SK-N-SH treated with all-trans-retinoic acid at 6 μM for 48 hours (cell line): Measurements from ENCODE around the gene CPXM2.

ENCODE experiments used
- ATAC-seq: fragments of 200-7000 bp; cut with Tn5 transposase; 3 replicates; pipeline ENCODE4 v1.9.1; 2020; ENCODE audit warnings: mild to moderate bottlenecking, moderate library complexity
- ARNTL ChIP-seq: fragments of 450-650 bp; formaldehyde crosslinking; IDR thresholded peaks from 2 replicates; pipeline ENCODE4 v1.5.0; 2020; ENCODE audit warnings: low read depth, mild to moderate bottlenecking, moderate library complexity, borderline replicate concordance
- BACH2 ChIP-seq: fragments of 250-450 bp; sonication (Bioruptor Pico); IDR thresholded peaks from 2 replicates; pipeline ENCODE4 v1.9.0; 2021; ENCODE audit warnings: mild to moderate bottlenecking, borderline replicate concordance
- ESRRG ChIP-seq: fragments of 250-450 bp; sonication (Bioruptor Pico); IDR thresholded peaks from 2 replicates; pipeline ENCODE4 v1.6.1; 2021; ENCODE audit warnings: mild to moderate bottlenecking
- GLIS3 ChIP-seq: fragments of 250-450 bp; sonication (Bioruptor Pico); IDR thresholded peaks from 2 replicates; pipeline ENCODE4 v1.5.0; 2020; ENCODE audit warnings: mild to moderate bottlenecking, moderate library complexity
- OSR1 ChIP-seq: fragments of 250-450 bp; sonication (Bioruptor Pico); IDR thresholded peaks from 2 replicates; pipeline ENCODE4 v1.8.0; 2022; ENCODE audit warnings: moderate library complexity, mild to moderate bottlenecking, inconsistent platforms
- PPARA ChIP-seq: fragments of 250-450 bp; sonication (Bioruptor Pico); IDR thresholded peaks from 2 replicates; pipeline ENCODE4 v1.5.0; 2020; ENCODE audit warnings: mild to moderate bottlenecking, borderline replicate concordance
- RARB ChIP-seq: fragments of 250-450 bp; sonication (Bioruptor Pico); IDR thresholded peaks from 2 replicates; pipeline ENCODE4 v1.8.0; 2021; ENCODE audit warnings: mild to moderate bottlenecking, moderate library complexity
- SNAI2 ChIP-seq: fragments of 250-450 bp; sonication (Bioruptor Pico); IDR thresholded peaks from 2 replicates; pipeline ENCODE4 v1.5.0; 2020; ENCODE audit warnings: mild to moderate bottlenecking, moderate library complexity
- TCF4 ChIP-seq: fragments of 250-450 bp; sonication (Bioruptor Pico); IDR thresholded peaks from 2 replicates; pipeline ENCODE4 v1.8.0; 2021; ENCODE audit warnings: mild to moderate bottlenecking, moderate library complexity, borderline replicate concordance
- TOX ChIP-seq: fragments of 250-450 bp; sonication (Bioruptor Pico); IDR thresholded peaks from 2 replicates; pipeline ENCODE4 v1.8.0; 2021; ENCODE audit warnings: mild to moderate bottlenecking, moderate library complexity, borderline replicate concordance
- ZC3H10 ChIP-seq: fragments of 250-450 bp; sonication (Bioruptor Pico); IDR thresholded peaks from 2 replicates; pipeline ENCODE4 v1.5.1; 2021; ENCODE audit warnings: mild to moderate bottlenecking, moderate library complexity
- ZFP3 ChIP-seq: fragments of 250-450 bp; sonication (Bioruptor Pico); IDR thresholded peaks from 2 replicates; pipeline ENCODE4 v1.5.0; 2020; ENCODE audit warnings: mild to moderate bottlenecking, moderate library complexity
- ZFP30 ChIP-seq: fragments of 450-650 bp; formaldehyde crosslinking; IDR thresholded peaks from 2 replicates; pipeline ENCODE4 v1.5.0; 2022; ENCODE audit warnings: mild to moderate bottlenecking, moderate library complexity
- ZNF565 ChIP-seq: fragments of 450-650 bp; formaldehyde crosslinking; conservative IDR thresholded peaks from 2 replicates; pipeline ENCODE4 v1.5.0; 2020; ENCODE audit warnings: low read depth, mild to moderate bottlenecking, moderate library complexity
- ZNF70 ChIP-seq: fragments of 450-650 bp; formaldehyde crosslinking; IDR thresholded peaks from 2 replicates; pipeline ENCODE4 v1.5.0; 2020; ENCODE audit warnings: mild to moderate bottlenecking, moderate library complexity
- ZNF8 ChIP-seq: fragments of 450-650 bp; formaldehyde crosslinking; IDR thresholded peaks from 2 replicates; pipeline ENCODE4 v1.5.0; 2020; ENCODE audit warnings: mild to moderate bottlenecking, moderate library complexity
- TF ChIP-seq, protein P1 (sequence below): fragments of 250-450 bp; sonication (Bioruptor Pico); IDR thresholded peaks from 2 replicates; pipeline ENCODE4 v1.5.0; 2020; ENCODE audit warnings: mild to moderate bottlenecking, moderate library complexity
- TF ChIP-seq, protein P2 (sequence below): fragments of 250-450 bp; sonication (Bioruptor Pico); IDR thresholded peaks from 2 replicates; pipeline ENCODE4 v1.5.1; 2020; ENCODE audit warnings: low read depth, mild to moderate bottlenecking, moderate library complexity
- TF ChIP-seq, protein P3 (sequence below): fragments of 250-450 bp; sonication (Bioruptor Pico); IDR thresholded peaks from 2 replicates; pipeline ENCODE4 v1.8.0; 2021; ENCODE audit warnings: low read depth, mild to moderate bottlenecking, moderate library complexity, borderline replicate concordance
- TF ChIP-seq, protein P4 (sequence below): fragments of 250-450 bp; sonication (Bioruptor Pico); IDR thresholded peaks from 2 replicates; pipeline ENCODE4 v1.8.0; 2020; ENCODE audit warnings: mild to moderate bottlenecking, moderate library complexity, borderline replicate concordance
- TF ChIP-seq, protein P5 (sequence below): fragments of 250-450 bp; sonication (Bioruptor Pico); IDR thresholded peaks from 2 replicates; pipeline ENCODE4 v1.5.1; 2021; ENCODE audit warnings: mild to moderate bottlenecking, moderate library complexity

The CPXM2 gene

DNA sequence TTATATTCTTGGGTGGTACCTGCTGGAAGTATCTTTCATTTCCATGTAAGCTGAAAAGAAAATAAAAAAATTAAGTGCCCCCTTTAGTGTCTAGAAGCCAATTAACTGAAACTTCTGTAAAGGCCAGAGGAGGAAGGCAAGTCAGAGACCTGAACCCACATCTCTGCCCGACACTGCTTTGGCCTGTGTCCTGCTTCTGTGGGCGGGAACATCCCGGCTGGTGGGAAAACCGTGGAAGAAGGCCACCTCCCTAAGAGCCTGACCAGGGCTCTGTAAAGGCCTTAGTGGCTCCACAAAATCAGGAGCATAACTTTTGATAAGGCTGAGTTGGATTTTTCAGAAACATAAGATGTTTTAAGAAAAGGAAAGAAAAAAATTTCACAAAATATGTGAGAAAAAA lies 9.4 kb downstream of the CPXM2 start:
- no peak for TF ChIP-seq ZFP3
- TF ChIP-seq, protein P1, sequence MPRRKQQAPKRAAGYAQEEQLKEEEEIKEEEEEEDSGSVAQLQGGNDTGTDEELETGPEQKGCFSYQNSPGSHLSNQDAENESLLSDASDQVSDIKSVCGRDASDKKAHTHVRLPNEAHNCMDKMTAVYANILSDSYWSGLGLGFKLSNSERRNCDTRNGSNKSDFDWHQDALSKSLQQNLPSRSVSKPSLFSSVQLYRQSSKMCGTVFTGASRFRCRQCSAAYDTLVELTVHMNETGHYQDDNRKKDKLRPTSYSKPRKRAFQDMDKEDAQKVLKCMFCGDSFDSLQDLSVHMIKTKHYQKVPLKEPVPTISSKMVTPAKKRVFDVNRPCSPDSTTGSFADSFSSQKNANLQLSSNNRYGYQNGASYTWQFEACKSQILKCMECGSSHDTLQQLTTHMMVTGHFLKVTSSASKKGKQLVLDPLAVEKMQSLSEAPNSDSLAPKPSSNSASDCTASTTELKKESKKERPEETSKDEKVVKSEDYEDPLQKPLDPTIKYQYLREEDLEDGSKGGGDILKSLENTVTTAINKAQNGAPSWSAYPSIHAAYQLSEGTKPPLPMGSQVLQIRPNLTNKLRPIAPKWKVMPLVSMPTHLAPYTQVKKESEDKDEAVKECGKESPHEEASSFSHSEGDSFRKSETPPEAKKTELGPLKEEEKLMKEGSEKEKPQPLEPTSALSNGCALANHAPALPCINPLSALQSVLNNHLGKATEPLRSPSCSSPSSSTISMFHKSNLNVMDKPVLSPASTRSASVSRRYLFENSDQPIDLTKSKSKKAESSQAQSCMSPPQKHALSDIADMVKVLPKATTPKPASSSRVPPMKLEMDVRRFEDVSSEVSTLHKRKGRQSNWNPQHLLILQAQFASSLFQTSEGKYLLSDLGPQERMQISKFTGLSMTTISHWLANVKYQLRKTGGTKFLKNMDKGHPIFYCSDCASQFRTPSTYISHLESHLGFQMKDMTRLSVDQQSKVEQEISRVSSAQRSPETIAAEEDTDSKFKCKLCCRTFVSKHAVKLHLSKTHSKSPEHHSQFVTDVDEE (CRISPR knock-in tag): no peak
- TF ChIP-seq, protein P2, sequence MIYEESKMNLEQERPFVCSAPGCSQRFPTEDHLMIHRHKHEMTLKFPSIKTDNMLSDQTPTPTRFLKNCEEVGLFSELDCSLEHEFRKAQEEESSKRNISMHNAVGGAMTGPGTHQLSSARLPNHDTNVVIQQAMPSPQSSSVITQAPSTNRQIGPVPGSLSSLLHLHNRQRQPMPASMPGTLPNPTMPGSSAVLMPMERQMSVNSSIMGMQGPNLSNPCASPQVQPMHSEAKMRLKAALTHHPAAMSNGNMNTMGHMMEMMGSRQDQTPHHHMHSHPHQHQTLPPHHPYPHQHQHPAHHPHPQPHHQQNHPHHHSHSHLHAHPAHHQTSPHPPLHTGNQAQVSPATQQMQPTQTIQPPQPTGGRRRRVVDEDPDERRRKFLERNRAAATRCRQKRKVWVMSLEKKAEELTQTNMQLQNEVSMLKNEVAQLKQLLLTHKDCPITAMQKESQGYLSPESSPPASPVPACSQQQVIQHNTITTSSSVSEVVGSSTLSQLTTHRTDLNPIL (CRISPR knock-in tag): no peak
- TF ChIP-seq PPARA (CRISPR knock-in tag): no peak
- TF ChIP-seq ZFP30 (CRISPR knock-in tag): no peak
- TF ChIP-seq ZNF8 (CRISPR knock-in tag): no peak
- TF ChIP-seq ZNF565 (CRISPR knock-in tag): no peak
- TF ChIP-seq TCF4: no peak
- no peak for TF ChIP-seq TOX (CRISPR knock-in tag)
- no peak for ATAC-seq

DNA sequence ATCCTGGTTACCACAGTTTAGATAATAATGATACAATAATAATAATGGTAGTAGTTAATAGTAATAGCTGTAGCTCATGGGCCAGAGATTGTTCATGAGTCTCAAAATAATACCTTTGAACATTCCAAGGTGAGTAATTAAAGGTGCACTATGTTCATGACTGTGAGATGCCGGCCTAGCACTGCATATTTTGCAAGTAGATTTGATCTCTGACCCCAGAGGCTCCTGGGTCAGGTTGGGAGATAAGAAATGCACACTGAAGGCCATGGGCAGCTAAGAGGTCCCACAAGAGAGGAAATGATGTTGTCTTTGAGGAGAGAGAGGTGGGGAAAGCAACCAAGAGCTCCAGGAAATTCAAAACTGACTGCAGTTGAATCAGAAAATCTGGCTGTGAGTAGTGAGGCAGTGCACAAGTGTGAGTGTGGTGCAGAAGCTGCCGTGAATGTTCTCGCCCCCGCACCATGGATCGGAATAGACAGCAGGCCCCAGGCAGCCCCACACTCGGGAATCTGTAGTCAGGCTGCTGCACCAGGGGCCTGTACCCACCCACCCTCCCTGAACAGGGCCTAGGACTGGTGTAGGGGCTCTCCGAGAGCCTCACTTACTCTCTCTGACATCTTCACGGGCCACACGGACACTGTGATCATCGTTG lies 11.9 kb downstream of the CPXM2 start:
- no peak for ATAC-seq
- TF ChIP-seq ZNF565 (CRISPR knock-in tag) (no peak), RARB (CRISPR knock-in tag) (no peak), TCF4 (no peak), ZC3H10 (no peak)
- TF ChIP-seq, protein P1 (CRISPR knock-in tag): no peak

- ATAC-seq: no peak
- TF ChIP-seq TCF4: no peak
- TF ChIP-seq ZNF8 (CRISPR knock-in tag): no peak
- no peak for TF ChIP-seq ZC3H10
- TF ChIP-seq ARNTL (CRISPR knock-in tag): no peak
- TF ChIP-seq GLIS3 (CRISPR knock-in tag): no peak
- no peak for TF ChIP-seq ZNF70 (CRISPR knock-in tag)
- TF ChIP-seq, protein P3, sequence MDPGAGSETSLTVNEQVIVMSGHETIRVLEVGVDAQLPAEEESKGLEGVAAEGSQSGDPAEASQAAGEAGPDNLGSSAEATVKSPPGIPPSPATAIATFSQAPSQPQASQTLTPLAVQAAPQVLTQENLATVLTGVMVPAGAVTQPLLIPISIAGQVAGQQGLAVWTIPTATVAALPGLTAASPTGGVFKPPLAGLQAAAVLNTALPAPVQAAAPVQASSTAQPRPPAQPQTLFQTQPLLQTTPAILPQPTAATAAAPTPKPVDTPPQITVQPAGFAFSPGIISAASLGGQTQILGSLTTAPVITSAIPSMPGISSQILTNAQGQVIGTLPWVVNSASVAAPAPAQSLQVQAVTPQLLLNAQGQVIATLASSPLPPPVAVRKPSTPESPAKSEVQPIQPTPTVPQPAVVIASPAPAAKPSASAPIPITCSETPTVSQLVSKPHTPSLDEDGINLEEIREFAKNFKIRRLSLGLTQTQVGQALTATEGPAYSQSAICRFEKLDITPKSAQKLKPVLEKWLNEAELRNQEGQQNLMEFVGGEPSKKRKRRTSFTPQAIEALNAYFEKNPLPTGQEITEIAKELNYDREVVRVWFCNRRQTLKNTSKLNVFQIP: no peak
These were observed 12.8 kb downstream of the CPXM2 start for GRCh38 chr10:123878666-123879303.

DNA sequence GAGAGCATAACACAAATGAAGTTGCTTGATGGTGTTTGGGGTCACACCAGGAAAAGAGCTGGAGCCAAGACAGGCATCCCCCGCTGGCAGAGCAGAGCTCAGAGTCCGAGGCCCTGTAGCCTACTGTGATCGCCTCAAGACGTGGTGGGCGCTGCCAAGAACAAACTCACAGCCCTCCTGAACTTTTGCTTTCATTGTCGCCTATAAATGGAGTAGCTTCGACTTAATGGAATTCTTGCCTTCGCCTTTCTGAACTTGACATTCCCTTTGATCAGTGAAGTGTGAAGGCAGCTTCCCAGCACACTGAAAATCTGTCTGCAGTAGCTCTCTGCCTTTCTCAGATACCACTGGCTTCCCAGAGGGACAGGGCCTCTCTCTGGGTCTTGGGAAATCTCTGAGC lies 21.3 kb downstream of the CPXM2 start:
- ATAC-seq: no peak
- TF ChIP-seq, protein P2 (CRISPR knock-in tag): no peak
- TF ChIP-seq ARNTL (CRISPR knock-in tag): no peak
- no peak for TF ChIP-seq SNAI2 (CRISPR knock-in tag)
- no peak for TF ChIP-seq ZNF8 (CRISPR knock-in tag)
- TF ChIP-seq ZFP30 (CRISPR knock-in tag): no peak
- TF ChIP-seq, protein P4, sequence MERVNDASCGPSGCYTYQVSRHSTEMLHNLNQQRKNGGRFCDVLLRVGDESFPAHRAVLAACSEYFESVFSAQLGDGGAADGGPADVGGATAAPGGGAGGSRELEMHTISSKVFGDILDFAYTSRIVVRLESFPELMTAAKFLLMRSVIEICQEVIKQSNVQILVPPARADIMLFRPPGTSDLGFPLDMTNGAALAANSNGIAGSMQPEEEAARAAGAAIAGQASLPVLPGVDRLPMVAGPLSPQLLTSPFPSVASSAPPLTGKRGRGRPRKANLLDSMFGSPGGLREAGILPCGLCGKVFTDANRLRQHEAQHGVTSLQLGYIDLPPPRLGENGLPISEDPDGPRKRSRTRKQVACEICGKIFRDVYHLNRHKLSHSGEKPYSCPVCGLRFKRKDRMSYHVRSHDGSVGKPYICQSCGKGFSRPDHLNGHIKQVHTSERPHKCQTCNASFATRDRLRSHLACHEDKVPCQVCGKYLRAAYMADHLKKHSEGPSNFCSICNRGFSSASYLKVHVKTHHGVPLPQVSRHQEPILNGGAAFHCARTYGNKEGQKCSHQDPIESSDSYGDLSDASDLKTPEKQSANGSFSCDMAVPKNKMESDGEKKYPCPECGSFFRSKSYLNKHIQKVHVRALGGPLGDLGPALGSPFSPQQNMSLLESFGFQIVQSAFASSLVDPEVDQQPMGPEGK: no peak
- TF ChIP-seq TCF4: no peak
- no peak for TF ChIP-seq RARB (CRISPR knock-in tag)
- TF ChIP-seq ESRRG (CRISPR knock-in tag): no peak
- TF ChIP-seq GLIS3 (CRISPR knock-in tag): no peak
- TF ChIP-seq, protein P5, sequence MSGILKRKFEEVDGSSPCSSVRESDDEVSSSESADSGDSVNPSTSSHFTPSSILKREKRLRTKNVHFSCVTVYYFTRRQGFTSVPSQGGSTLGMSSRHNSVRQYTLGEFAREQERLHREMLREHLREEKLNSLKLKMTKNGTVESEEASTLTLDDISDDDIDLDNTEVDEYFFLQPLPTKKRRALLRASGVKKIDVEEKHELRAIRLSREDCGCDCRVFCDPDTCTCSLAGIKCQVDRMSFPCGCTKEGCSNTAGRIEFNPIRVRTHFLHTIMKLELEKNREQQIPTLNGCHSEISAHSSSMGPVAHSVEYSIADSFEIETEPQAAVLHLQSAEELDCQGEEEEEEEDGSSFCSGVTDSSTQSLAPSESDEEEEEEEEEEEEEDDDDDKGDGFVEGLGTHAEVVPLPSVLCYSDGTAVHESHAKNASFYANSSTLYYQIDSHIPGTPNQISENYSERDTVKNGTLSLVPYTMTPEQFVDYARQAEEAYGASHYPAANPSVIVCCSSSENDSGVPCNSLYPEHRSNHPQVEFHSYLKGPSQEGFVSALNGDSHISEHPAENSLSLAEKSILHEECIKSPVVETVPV (CRISPR knock-in tag): no peak
- no peak for TF ChIP-seq OSR1 (CRISPR knock-in tag)
- TF ChIP-seq ZC3H10: no peak
- no peak for TF ChIP-seq ZNF70 (CRISPR knock-in tag)
- TF ChIP-seq PPARA (CRISPR knock-in tag): no peak
- no peak for TF ChIP-seq TOX (CRISPR knock-in tag)
- TF ChIP-seq BACH2 (CRISPR knock-in tag): no peak
